ENCODE results near the gene CCDC85C. TPM values are rescaled to one million over a fixed set of nuclear protein-coding genes. Genes with fewer than 3 reads are reported as not detected.

The CCDC85C gene
- total and polyA plus RNA-seq, 2 of the 8 experiments (the other 6 are each of a cell fraction or from before 2014, with no cell fraction given): 16.8 to 35.8 TPM

DNA sequence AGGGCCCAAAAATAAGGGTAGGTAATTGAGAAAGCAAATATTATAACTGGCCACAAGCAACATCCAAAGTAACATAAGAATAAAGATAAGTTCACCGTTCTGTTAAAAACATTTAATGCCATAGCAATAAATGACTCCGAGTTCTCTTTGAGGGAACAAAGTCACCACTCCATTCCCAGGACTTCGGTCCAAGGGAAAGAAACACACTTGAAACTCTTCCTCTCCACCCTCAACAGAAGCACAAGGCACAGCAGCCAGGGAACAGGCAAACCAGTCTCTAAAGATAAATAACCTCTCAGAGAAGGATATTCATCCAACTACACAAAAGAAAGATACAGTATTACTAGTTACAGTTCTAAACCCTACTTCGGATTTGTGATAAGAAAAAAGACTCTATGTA is 125.9 kb downstream of the CCDC85C start:
- peaks cover 2 to 19% of the 10 kb centered on the region in 2 experiments for H4K20me1 ChIP-seq (replicated peaks in 1 of 2; ENCODE audit: control insufficient read depth in 1 of 2, insufficient read depth in 2 of 2, low read length in 2 of 2)
- no peak overlapping the region for H2BK120ac ChIP-seq (replicated peaks; ENCODE audit: low read depth, low read length)
- FAIRE-seq (no peak), DNase-seq (ENCODE audit: low read depth in 1 of 2, low spot score in 2 of 2) (no peak)
- peaks cover 0 to 10% (median 4%) of the 10 kb centered on the region in 4 experiments; a peak in 5 of 7 replicates for H3K4me1 ChIP-seq (replicated peaks in 1 of 4; ENCODE audit: control insufficient read depth in 3 of 4, insufficient read depth in 4 of 4, low read length in 3 of 4)
- H3K4me2 ChIP-seq (ENCODE audit: insufficient read depth in 1 of 2, low read depth in 2 of 2, low read length in 2 of 2): no peak overlapping the region; a peak in 1 of 4 replicates
- H2BK12ac ChIP-seq (ENCODE audit: low read depth, low read length): no peak overlapping the region
- H3K79me1 ChIP-seq (ENCODE audit: low read depth, low read length): peaks cover 2% of the 10 kb centered on the region; the same call in 1 of the 2 replicates
- H3K9me3 ChIP-seq (ENCODE audit: insufficient read depth in 2 of 2, low read depth in 1 of 2, low read length in 1 of 2): no peaks in the 10 kb centered on the region
- no peak overlapping the region for H3K4me3 ChIP-seq (ENCODE audit: extremely low read depth in 1 of 4, insufficient read depth in 2 of 4, low read depth in 3 of 4, low read length in 4 of 4)
- no peak overlapping the region for H4K8ac ChIP-seq (ENCODE audit: extremely low read depth, insufficient read depth, low read length)
- no peak overlapping the region for H2BK5ac ChIP-seq (ENCODE audit: low read depth, low read length)
- no peak overlapping the region for H3K4ac ChIP-seq (replicated peaks; ENCODE audit: insufficient read length, low read depth, low read length)
- peaks cover 4% of the 10 kb centered on the region for H3K23me2 ChIP-seq (ENCODE audit: low read depth, low read length)
- no peak overlapping the region for H3K14ac ChIP-seq (ENCODE audit: insufficient read length)
- ChIA-PET CTCF (ENCODE audit: partially characterized antibody) (interaction anchor here (1.0 kb wide), 1 partner anchor 37 kb away, joined by 3 read pairs; no protein-coding TSS in a partner anchor), POLR2A (ENCODE audit: partially characterized antibody) (no interaction called here)
- H3K56ac ChIP-seq (replicated peaks; ENCODE audit: insufficient read length, low read depth, low read length): no peak overlapping the region
- H4K5ac ChIP-seq (ENCODE audit: insufficient read length, low read depth, low read length): no peak overlapping the region
- H3K79me2 ChIP-seq (ENCODE audit: control insufficient read depth in 1 of 2, insufficient read depth in 2 of 2, low read length in 2 of 2): peaks cover 16 to 83% of the 10 kb centered on the region in 2 experiments
- H2BK15ac ChIP-seq (ENCODE audit: low read length): no peak overlapping the region
- no peak overlapping the region for H2AFZ ChIP-seq (ENCODE audit: low read length)
- H3K27ac ChIP-seq (ENCODE audit: low read depth, low read length): no peak overlapping the region
- 85% methylated on average over 4 of the region's 4 CpGs; no CpG with 5 or more reads in 1 of the 2 experiments for WGBS, 2 experiments (ENCODE audit: extremely low coverage in 1 of 2, insufficient coverage in 1 of 2, insufficient read length in 1 of 2, insufficient replicate concordance in 2 of 2, low coverage in 1 of 2, low lambda C conversion rate in 2 of 2, missing lambda C conversion rate in 1 of 2)
- H3K36me3 ChIP-seq (ENCODE audit: control insufficient read depth in 2 of 4, insufficient read depth in 4 of 4, low read length in 3 of 4): no peaks in the 10 kb centered on the region
- H3K23ac ChIP-seq (ENCODE audit: insufficient read length): no peak overlapping the region
- H3K18ac ChIP-seq (ENCODE audit: extremely low read depth, low read length): no peak overlapping the region
- no peaks in the 10 kb centered on the region for H3K27me3 ChIP-seq (replicated peaks in 1 of 4; ENCODE audit: control insufficient read depth in 3 of 4, extremely low read depth in 1 of 4, insufficient read depth in 3 of 4, low read length in 3 of 4)
- H3K9ac ChIP-seq (replicated peaks in 1 of 4; ENCODE audit: extremely low read depth in 1 of 4, low read depth in 3 of 4, low read length in 3 of 4): no peak overlapping the region
- no peak overlapping the region for H4K91ac ChIP-seq (replicated peaks; ENCODE audit: insufficient read length, low read length)
- TF ChIP-seq NRF1 (IDR thresholded peaks at IDR 0.05; ENCODE audit: low read depth, low read length) (no peak), EP300 (IDR thresholded peaks at IDR 0.05; ENCODE audit: borderline replicate concordance in 1 of 2, low read depth in 2 of 2, low read length in 2 of 2) (no peak), TAF7 (optimal IDR thresholded peaks at IDR 0.05; ENCODE audit: borderline replicate concordance, low read depth, low read length) (no peak), POLR2AphosphoS5 (IDR thresholded peaks at IDR 0.05; ENCODE audit: low read depth, low read length) (no peak)
- no peak overlapping the region for H2BK20ac ChIP-seq (ENCODE audit: low read length)
- no peak overlapping the region for H2AK5ac ChIP-seq (ENCODE audit: low read depth, low read length)

Measured in H1 (cell line).